Esophagus squamous epithelium (tissue), 4 donors: Measurements from ENCODE around the gene PTPRT.

Experiments used
- POLR2A ChIP-seq, 4 donors: fragments of 450-650 bp; IDR thresholded peaks; one replicate each; pipeline ENCODE4 v1.6.1; 2017; ENCODE audit warnings: antibody characterized with exemption in 4 of 4, mild to moderate bottlenecking in 4 of 4, moderate library complexity in 3 of 4
- TF ChIP-seq, protein P1 (sequence below), 6 experiments: fragments of 450-650 bp in 4 of 6; fragments of 200-600 bp in 2 of 6; sonication (generic) in 2 of 6; IDR thresholded peaks; one replicate each; pipeline ENCODE4 v1.5.1; 2016 to 2019; ENCODE audit warnings: antibody characterized with exemption in 6 of 6, mild to moderate bottlenecking in 4 of 6, moderate library complexity in 4 of 6

DNA sequence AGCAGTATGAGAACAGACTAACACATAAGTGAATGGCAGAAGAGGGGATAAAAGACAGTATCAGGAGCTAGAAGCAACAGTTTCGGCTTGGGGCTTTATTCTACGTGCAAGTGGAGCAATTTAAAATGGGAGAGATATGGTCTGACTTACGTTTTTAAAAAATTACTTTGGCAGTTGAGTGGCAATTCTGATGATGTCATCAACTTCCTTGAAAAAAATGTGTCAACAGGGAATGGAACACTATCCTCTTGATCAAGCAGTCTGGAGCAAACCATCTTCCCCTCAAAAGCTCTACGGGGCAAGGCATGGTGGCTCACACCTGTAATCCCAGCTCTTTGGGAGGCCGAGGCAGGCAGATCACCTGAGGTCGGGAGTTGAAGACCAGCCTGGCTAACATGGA lies 24.1 kb downstream of the PTPRT start:
- TF ChIP-seq, protein P1, sequence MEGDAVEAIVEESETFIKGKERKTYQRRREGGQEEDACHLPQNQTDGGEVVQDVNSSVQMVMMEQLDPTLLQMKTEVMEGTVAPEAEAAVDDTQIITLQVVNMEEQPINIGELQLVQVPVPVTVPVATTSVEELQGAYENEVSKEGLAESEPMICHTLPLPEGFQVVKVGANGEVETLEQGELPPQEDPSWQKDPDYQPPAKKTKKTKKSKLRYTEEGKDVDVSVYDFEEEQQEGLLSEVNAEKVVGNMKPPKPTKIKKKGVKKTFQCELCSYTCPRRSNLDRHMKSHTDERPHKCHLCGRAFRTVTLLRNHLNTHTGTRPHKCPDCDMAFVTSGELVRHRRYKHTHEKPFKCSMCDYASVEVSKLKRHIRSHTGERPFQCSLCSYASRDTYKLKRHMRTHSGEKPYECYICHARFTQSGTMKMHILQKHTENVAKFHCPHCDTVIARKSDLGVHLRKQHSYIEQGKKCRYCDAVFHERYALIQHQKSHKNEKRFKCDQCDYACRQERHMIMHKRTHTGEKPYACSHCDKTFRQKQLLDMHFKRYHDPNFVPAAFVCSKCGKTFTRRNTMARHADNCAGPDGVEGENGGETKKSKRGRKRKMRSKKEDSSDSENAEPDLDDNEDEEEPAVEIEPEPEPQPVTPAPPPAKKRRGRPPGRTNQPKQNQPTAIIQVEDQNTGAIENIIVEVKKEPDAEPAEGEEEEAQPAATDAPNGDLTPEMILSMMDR (IDR thresholded peaks at IDR 0.05): no peak
- TF ChIP-seq POLR2A (IDR thresholded peaks at IDR 0.05): no peak
